Neural cell (in vitro differentiated cells): ENCODE data around the gene PPP1R12A. TPM values are rescaled to one million over a fixed set of nuclear protein-coding genes. Genes with fewer than 3 reads are reported as not detected.

ENCODE experiments used
- H2AFZ ChIP-seq: fragments of 200-600, 300-800 bp; sonication (generic), shearing (Covaris generic); 2 replicates; pipeline ENCODE4 v1.6.0; 2014; ENCODE audit warnings: low read depth, mild to moderate bottlenecking, antibody characterized with exemption, low read length, moderate library complexity
- H3F3A ChIP-seq: fragments of 200-600 bp; shearing (Covaris generic); 2 replicates; pipeline ENCODE4 v1.6.1; 2016; ENCODE audit warnings: mild to moderate bottlenecking, moderate library complexity, mixed read lengths, antibody characterized with exemption, low read length; ENCODE audit not compliant: insufficient read depth, poor library complexity, severe bottlenecking
- H3K27ac ChIP-seq: fragments of 200-600, 300-800 bp; sonication (generic), shearing (Covaris generic); 2 replicates; pipeline ENCODE4 v1.5.1; 2014; ENCODE audit warnings: mild to moderate bottlenecking, low read length, moderate library complexity
- H3K27me3 ChIP-seq: fragments of 300-800, 200-600 bp; sonication (generic), shearing (Covaris generic); 2 replicates; pipeline ENCODE4 v1.6.0; 2014; ENCODE audit warnings: mild to moderate bottlenecking, low read depth, low read length, moderate library complexity; ENCODE audit not compliant: insufficient read depth
- H3K36me3 ChIP-seq: fragments of 300-800, 200-600 bp; sonication (generic), shearing (Covaris generic); 2 replicates; pipeline ENCODE4 v1.5.1; 2014; ENCODE audit warnings: mild to moderate bottlenecking, antibody characterized with exemption, low read length, moderate library complexity; ENCODE audit not compliant: insufficient read depth
- H3K4me2 ChIP-seq: fragments of 300-800, 200-600 bp; sonication (generic), shearing (Covaris generic); 2 replicates; pipeline ENCODE4 v1.6.0; 2014; ENCODE audit warnings: mild to moderate bottlenecking, low read length
- H3K4me3 ChIP-seq: fragments of 300-800, 200-600 bp; sonication (generic), shearing (Covaris generic); 2 replicates; pipeline ENCODE4 v1.5.1; 2014; ENCODE audit warnings: mild to moderate bottlenecking, low read length, moderate library complexity
- H3K79me2 ChIP-seq: fragments of 200-600 bp; shearing (Covaris generic); replicated peaks from 2 replicates; pipeline ENCODE4 v1.6.0; 2014; ENCODE audit warnings: mild to moderate bottlenecking, low read length, moderate library complexity; ENCODE audit not compliant: insufficient read depth
- H3K9ac ChIP-seq: fragments of 300-800, 200-600 bp; sonication (generic), shearing (Covaris generic); 2 replicates; pipeline ENCODE4 v1.6.1; 2016; ENCODE audit warnings: mild to moderate bottlenecking, low read length, mixed read lengths
- H3K9me2 ChIP-seq: fragments of 200-600 bp; shearing (Covaris generic); 2 replicates; pipeline ENCODE4 v1.6.1; 2016; ENCODE audit warnings: mild to moderate bottlenecking, low read length, mixed read lengths; ENCODE audit not compliant: insufficient read depth
- H3K9me3 ChIP-seq: fragments of 200-600, 300-800 bp; sonication (generic), shearing (Covaris generic); 2 replicates; pipeline ENCODE4 v1.6.1; 2016; ENCODE audit warnings: mild to moderate bottlenecking, mixed run types, low read length, moderate library complexity, mixed read lengths
- H4K20me1 ChIP-seq: fragments of 200-600 bp; shearing (Covaris generic); 2 replicates; pipeline ENCODE4 v1.6.1; 2016; ENCODE audit warnings: mild to moderate bottlenecking, mixed run types; ENCODE audit not compliant: insufficient read depth
- CTCF ChIP-seq: fragments of 450-650 bp; IDR thresholded peaks from 2 replicates; pipeline ENCODE4 v1.5.1; 2014; ENCODE audit warnings: antibody characterized with exemption, mild to moderate bottlenecking, moderate library complexity; ENCODE audit not compliant: poor library complexity, severe bottlenecking
- EP300 ChIP-seq: fragments of 450-650 bp; conservative IDR thresholded peaks from 2 replicates; pipeline ENCODE4 v1.6.1; 2014; ENCODE audit warnings: antibody characterized with exemption, mild to moderate bottlenecking, moderate library complexity; ENCODE audit not compliant: poor library complexity, severe bottlenecking
- EZH2 ChIP-seq: fragments of 200-600, 300-800 bp; shearing (Covaris generic), sonication (generic); IDR thresholded peaks from 2 replicates; pipeline ENCODE4 v1.6.1; 2014; ENCODE audit warnings: antibody characterized with exemption, low read length, borderline replicate concordance, mild to moderate bottlenecking; ENCODE audit not compliant: insufficient read depth, poor library complexity, severe bottlenecking
- MXI1 ChIP-seq: fragments of 450-650 bp; conservative IDR thresholded peaks from 2 replicates; pipeline ENCODE4 v1.6.1; 2014; ENCODE audit warnings: antibody characterized with exemption, mild to moderate bottlenecking; ENCODE audit not compliant: poor library complexity, severe bottlenecking
- POLR2AphosphoS5 ChIP-seq: IDR thresholded peaks from 2 replicates; pipeline ENCODE4 v1.6.1; 2012
- RAD21 ChIP-seq: fragments of 450-650 bp; conservative IDR thresholded peaks from 2 replicates; pipeline ENCODE4 v1.6.1; 2014; ENCODE audit warnings: antibody characterized with exemption, mild to moderate bottlenecking, moderate library complexity
- REST ChIP-seq: IDR thresholded peaks from 2 replicates; pipeline ENCODE4 v1.6.1; 2012; ENCODE audit warnings: borderline replicate concordance
- SMC3 ChIP-seq: fragments of 450-650 bp; conservative IDR thresholded peaks from 2 replicates; pipeline ENCODE4 v1.6.1; 2014; ENCODE audit warnings: antibody characterized with exemption, mild to moderate bottlenecking, moderate library complexity; ENCODE audit not compliant: poor library complexity
- TAF1 ChIP-seq: IDR thresholded peaks from 2 replicates; pipeline ENCODE4 v1.6.1; 2012; ENCODE audit warnings: low read depth
- polyA plus RNA-seq: library from polyadenylated mRNA; depleted of rRNA; stranded (reverse); fragments of >200 nt; gene quantifications from 2 replicates; pipeline ENCODE4 v1.2.3, GENCODE V29; 2014

PPP1R12A gene
- polyA plus RNA-seq, 1 donor from 2014 or later = 68.2 TPM

GRCh38 chr12:79765157-79765556 is 169.7 kb downstream of the PPP1R12A start:
- Histone ChIP-seq H2AFZ (no peak overlapping the region), H3K27me3 (no peaks in the 10 kb centered on the region), H3K4me3 (no peak overlapping the region), H3K4me2 (no peak overlapping the region), H3K27ac (no peak overlapping the region), H3K9ac (no peak overlapping the region), H4K20me1 (no peaks in the 10 kb centered on the region), H3F3A (no peaks in the 10 kb centered on the region), H3K79me2 (no peaks in the 10 kb centered on the region), H3K9me3 (no peaks in the 10 kb centered on the region), H3K36me3 (no peaks in the 10 kb centered on the region), H3K9me2 (no peaks in the 10 kb centered on the region)
- TF ChIP-seq MXI1 (no peak), CTCF (no peak), EP300 (no peak), POLR2AphosphoS5 (no peak), REST (no peak), TAF1 (no peak), EZH2 (no peak), SMC3 (no peak)

- TF ChIP-seq EZH2 = no peak
- H3K4me2 ChIP-seq = no peak overlapping the region
- H3K27me3 ChIP-seq = no peaks in the 10 kb centered on the region
- no peak overlapping the region for H3K4me3 ChIP-seq
- H2AFZ ChIP-seq = no peak overlapping the region
- no peaks in the 10 kb centered on the region for H3K36me3 ChIP-seq
- H3K27ac ChIP-seq = no peak overlapping the region
- no peak overlapping the region for H3K9ac ChIP-seq
- no peaks in the 10 kb centered on the region for H3K9me2 ChIP-seq
- H3F3A ChIP-seq = no peaks in the 10 kb centered on the region
- no peaks in the 10 kb centered on the region for H3K9me3 ChIP-seq
- no peaks in the 10 kb centered on the region for H3K79me2 ChIP-seq
- no peaks in the 10 kb centered on the region for H4K20me1 ChIP-seq
These were observed 170.3 kb downstream of the PPP1R12A start for GRCh38 chr12:79764641-79765040.

- Histone ChIP-seq H3K79me2 (no peaks in the 10 kb centered on the region), H4K20me1 (no peaks in the 10 kb centered on the region), H3K27ac (no peak overlapping the region), H3K4me3 (no peak overlapping the region), H3K9me3 (no peaks in the 10 kb centered on the region), H3F3A (no peaks in the 10 kb centered on the region), H3K9me2 (no peaks in the 10 kb centered on the region), H3K4me2 (no peak overlapping the region), H3K27me3 (no peaks in the 10 kb centered on the region), H3K9ac (no peak overlapping the region), H2AFZ (no peak overlapping the region), H3K36me3 (no peaks in the 10 kb centered on the region)
- no peak for TF ChIP-seq RAD21
- TF ChIP-seq TAF1 = no peak
- no peak for TF ChIP-seq CTCF
- no peak for TF ChIP-seq REST
- no peak for TF ChIP-seq SMC3
- TF ChIP-seq EP300 = no peak
- TF ChIP-seq MXI1 = no peak
- no peak for TF ChIP-seq EZH2
- TF ChIP-seq POLR2AphosphoS5 = no peak
These were observed 171.0 kb downstream of the PPP1R12A start for GRCh38 chr12:79763766-79764452.
